ENCODE data around the gene ZC3H7A. TPM values are rescaled to one million over a fixed set of nuclear protein-coding genes. Genes with fewer than 3 reads are reported as not detected.
"Not testable (repeated sequence)": the region's sequence is repeated elsewhere in the genome, so short reads cannot be mapped to it uniquely, and the experiment has no call there.

ZC3H7A gene
- 61.2 TPM for total RNA-seq (ENCODE audit: insufficient read depth, low replicate concordance)

DNA sequence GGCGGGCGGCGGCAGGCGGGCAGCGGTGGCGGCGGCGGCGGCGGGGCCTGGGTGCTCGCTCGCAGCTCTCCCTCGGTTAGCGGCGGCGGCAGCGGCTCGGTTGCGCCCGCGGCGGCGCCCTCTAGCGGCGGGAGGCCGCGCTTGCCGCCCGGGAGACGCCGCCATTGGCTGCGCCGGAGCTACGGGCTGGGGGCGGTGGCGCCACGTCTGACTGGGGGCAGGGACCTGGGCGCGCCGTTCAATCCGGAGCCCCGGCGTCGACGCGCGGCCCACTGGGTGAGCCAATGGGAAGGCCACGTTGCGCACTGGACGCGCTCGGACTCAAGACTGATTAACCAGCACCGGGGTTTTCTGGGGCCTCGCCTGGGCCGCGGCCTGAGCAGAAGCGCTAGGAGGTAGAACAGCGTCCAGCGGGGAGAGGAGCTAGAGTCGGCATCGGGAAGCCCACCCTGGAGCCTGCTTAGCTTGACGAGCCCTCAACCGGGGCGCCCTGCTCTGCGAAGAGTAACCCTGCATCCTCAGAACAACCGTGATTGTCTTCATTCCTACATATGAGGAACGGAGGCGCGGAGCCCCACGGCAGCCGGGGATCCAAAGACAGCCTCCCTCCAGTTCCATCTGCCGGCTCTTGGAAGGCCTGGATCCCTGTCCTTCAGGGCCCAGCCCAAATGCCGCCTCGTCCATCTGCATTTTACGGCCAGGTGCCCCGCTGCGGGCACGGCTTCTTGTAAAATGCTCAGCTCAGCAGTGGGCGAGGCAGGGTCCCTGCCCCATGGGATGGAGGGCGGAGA lies at the start of gene ZC3H7A:
Gene ZC3H7A (minus strand): TSS at position 93 of the 791 bp plus-strand sequence. CDS start 14,904 bp downstream, outside the sequence.
- DNase-seq (ENCODE audit: low spot score): peak; percentile 98

DNA sequence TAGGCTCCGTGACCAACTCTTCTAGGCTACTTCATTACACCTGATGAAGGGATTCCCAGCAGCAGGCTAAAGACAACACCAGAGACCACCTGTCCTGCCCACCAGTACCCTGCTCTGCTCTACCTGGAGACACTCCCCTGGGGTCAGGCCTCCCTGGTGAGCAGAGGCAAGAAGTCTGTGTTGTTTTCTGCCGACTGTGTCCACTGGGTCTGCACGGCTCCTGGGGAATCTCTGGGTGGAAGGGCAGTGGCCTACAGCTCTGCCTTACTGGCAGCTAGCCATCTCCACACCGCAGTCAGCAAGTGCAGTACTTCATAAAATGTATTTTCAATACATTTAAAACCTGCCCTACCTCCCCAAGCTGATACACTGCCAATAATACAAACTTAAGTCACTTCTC lies 47.4 kb upstream of the ZC3H7A start:
- DNase-seq (ENCODE audit: low spot score): no peak

- DNase-seq (ENCODE audit: low spot score): no peak
Measured at GRCh38 chr16:11843861-11844260, 46.8 kb upstream of the ZC3H7A start.

- no peak for DNase-seq (ENCODE audit: low spot score)
Measured at GRCh38 chr16:11843206-11843605, 46.1 kb upstream of the ZC3H7A start.

DNA sequence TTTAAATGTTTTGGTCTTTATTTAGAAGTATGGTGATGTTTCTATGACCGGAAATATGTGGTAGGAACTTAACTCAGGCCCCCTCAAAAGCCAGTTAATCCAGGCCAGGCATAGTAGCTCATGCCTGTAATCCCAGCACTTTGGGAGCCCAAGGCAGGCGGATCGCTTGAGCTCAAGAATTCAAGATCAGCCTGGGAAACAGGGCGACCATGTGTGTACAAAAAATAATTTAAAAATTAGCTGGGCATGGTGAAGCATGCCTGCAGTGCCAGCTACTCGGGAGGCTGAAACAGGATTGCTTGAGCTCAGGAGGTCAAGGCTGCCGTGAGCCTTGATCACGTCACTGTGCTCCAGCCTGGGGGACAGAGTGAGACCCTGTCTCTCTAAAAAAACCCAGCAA lies 44.0 kb upstream of the ZC3H7A start:
- DNase-seq (ENCODE audit: low spot score): no peak

DNA sequence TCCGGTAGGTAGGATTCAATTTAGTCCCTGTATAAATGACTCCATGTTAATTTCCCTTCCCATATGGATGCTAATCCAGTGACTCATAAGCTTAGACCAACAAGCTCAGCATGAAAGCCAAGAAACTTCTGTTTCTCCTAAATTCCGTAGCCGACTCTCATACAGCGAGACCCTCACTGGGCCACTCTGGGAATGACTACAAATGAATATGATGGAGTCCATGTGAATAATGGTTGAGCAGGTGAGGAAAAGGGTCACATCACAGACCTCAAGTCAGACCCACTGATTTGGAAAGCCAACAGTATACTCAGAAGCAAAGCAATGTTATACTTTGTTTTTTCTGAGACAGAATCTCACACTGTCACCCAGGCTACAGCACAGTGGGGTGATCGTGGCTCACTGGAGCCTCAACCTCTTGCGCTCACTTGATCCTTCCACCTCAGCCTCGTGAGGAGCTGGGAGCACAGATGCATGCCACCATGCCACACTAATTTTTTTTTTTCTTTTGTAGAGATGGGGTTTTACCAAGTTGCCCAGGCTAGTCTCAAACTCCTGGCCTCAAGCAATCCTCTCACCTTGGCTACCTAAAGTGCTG lies 39.7 kb upstream of the ZC3H7A start:
- DNase-seq (ENCODE audit: low spot score): peak; percentile 9

- DNase-seq (ENCODE audit: low spot score): no peak
Measured at GRCh38 chr16:11835891-11836649, 39.0 kb upstream of the ZC3H7A start.

DNA sequence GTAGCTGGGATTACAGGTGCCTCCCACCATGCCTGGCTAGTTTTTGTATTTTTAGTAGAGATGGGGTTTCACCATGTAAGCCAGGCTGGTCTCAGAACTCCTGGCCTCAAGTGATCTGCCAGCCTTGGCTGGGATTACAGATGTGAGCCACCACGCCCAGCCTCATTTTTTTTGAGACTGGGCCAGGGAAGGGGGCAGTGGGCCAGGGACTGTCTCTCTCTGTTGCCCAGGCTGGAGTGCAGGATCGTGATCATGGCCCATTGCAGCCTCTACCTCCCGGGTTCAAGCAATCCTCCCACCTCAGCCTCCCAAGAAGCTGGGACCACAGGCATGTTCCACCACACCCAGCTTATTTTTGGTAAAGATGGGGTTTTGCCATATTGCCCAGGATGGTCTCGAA lies 38.3 kb upstream of the ZC3H7A start:
- DNase-seq (ENCODE audit: low spot score): no peak

- DNase-seq (ENCODE audit: low spot score): peak; percentile 50
Measured at GRCh38 chr16:11833951-11834695, 37.1 kb upstream of the ZC3H7A start.

- DNase-seq (ENCODE audit: low spot score): no peak
Measured at GRCh38 chr16:11828696-11829095, 31.6 kb upstream of the ZC3H7A start.

DNA sequence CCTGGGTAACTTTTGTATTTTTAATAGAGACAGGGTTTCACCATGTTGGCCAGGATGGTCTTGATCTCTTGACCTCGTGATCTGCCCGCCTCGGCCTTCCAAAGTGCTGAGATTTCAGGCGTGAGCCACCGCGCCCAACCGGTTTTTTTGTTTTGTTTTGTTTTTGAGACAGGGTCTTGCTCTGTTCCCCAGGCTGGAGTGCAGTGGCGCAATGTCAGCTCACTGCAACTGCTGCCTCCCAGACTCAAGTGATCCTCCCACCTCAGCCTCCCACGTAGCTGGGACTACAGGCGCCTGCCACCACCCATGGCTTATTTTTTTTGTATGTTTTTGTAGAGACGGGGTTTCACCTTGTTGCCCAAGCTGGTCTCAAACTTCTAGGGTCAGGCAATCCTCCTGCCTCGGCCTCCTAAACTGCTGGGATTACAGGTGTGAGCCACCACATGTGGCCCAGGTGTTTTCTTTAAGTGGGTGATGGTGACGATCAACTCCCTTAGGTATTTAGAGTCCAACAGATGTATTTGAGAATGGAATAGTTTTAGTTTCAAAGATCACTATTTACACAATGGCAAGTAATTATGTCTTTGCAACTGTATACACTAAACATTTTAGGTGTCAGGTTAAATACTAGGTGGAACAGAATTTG lies 28.6 kb upstream of the ZC3H7A start:
- not testable (repeated sequence) for DNase-seq (ENCODE audit: low spot score)

GRCh38 chr16:11824362-11824761 lies 27.3 kb upstream of the ZC3H7A start:
- DNase-seq (ENCODE audit: low spot score): no peak

DNA sequence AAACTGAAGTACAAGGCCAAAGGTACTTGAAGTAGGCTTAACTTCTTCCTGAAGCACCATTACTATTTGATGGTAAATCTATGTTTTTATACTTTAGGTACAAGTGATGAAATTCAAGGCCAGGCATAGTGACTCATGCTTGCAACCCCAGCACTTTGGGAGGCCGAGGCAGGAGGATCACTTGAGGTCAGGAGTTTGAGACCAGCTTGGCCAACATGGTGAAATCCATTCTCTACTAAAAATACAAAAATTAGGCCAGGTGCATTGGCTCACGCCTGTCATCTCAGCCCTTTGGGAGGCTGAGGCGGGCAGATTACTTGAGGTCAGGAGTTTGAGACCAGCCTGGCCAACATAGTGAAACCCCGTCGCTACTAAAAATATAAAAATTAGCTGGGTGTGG lies 26.6 kb upstream of the ZC3H7A start:
- DNase-seq (ENCODE audit: low spot score): not testable (repeated sequence)

- DNase-seq (ENCODE audit: low spot score): no peak
Measured at GRCh38 chr16:11819798-11820197, 22.7 kb upstream of the ZC3H7A start.

GRCh38 chr16:11818970-11819369 lies 21.9 kb upstream of the ZC3H7A start:
- DNase-seq (ENCODE audit: low spot score): not testable (repeated sequence)

- DNase-seq (ENCODE audit: low spot score): no peak
Measured at GRCh38 chr16:11816123-11816522, 19.1 kb upstream of the ZC3H7A start.

GRCh38 chr16:11814800-11815199 lies 17.7 kb upstream of the ZC3H7A start:
- DNase-seq (ENCODE audit: low spot score): not testable (repeated sequence)

GRCh38 chr16:11806721-11807120 lies 9.7 kb upstream of the ZC3H7A start:
- no peak for DNase-seq (ENCODE audit: low spot score)

GRCh38 chr16:11805556-11805955 lies 8.5 kb upstream of the ZC3H7A start:
- DNase-seq (ENCODE audit: low spot score): no peak

GRCh38 chr16:11801481-11802021 lies 4.5 kb upstream of the ZC3H7A start:
- DNase-seq (ENCODE audit: low spot score): no peak

DNA sequence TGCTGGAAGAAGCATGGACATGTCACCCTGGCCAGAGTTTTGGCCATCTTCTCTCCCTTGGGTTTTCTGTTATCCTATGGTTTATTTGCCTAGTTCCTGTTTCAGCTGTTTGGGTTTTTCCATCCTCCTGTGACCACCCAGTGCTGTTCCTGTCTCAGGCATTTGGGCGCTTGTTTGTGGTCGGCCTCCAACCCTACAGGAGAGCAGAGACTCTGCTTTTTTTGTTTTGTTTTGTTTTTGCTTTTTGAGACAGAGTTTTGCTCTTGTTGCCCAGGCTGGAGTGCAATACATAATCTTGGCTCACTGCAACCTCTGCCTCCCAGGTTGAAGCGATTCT lies 3.3 kb upstream of the ZC3H7A start:
- DNase-seq (ENCODE audit: low spot score): no peak

All from umbilical cord (tissue), 2 donors.